Activated naive CD4-positive, alpha-beta T cell treated with anti-CD3 and anti-CD28 coated beads, Interleukin-2, amount 10 ng/mL, durations not matched to agents 7 days and 5 days (primary cell): ENCODE results near the gene BNIPL.
A peak's percentile ranks its signal among the peaks of the same experiment; 100 is the strongest.

Source experiments
- CTCF ChIA-PET: fragments of 350-600 bp; sonication (Branson Sonifier 250); formaldehyde crosslinking; loops from one replicate; lab custom pipeline; 2021; ENCODE audit warnings: antibody characterized with exemption; lab: Charles Lee
- DNase-seq: peaks from one replicate; pipeline ENCODE4 v3.0.0-alpha.2; 2020
- H3K27ac Mint-ChIP-seq: one replicate; pipeline ENCODE4 v1.8.0; 2021; ENCODE audit warnings: mild to moderate bottlenecking, moderate library complexity, mixed read lengths
- H3K27me3 Mint-ChIP-seq: one replicate; pipeline ENCODE4 v1.8.0; 2021; ENCODE audit warnings: mild to moderate bottlenecking, mixed read lengths
- H3K36me3 Mint-ChIP-seq: one replicate; pipeline ENCODE4 v1.8.0; 2021; ENCODE audit warnings: mixed read lengths
- H3K4me1 Mint-ChIP-seq: one replicate; pipeline ENCODE4 v1.8.0; 2021; ENCODE audit warnings: mixed read lengths
- H3K4me3 Mint-ChIP-seq: one replicate; pipeline ENCODE4 v1.8.0; 2021; ENCODE audit warnings: mild to moderate bottlenecking, moderate library complexity, mixed read lengths
- H3K9me3 Mint-ChIP-seq: one replicate; pipeline ENCODE4 v1.8.0; 2021; ENCODE audit warnings: mixed read lengths

BNIPL gene

GRCh38 chr1:151070474-151071276 is 34.3 kb downstream of the BNIPL start, which contains the start of gene GABPB2:
GABPB2 (plus strand) TSS chr1:151070761; CDS start chr1:151088190, 17,429 bp downstream.
- H3K4me3 Mint-ChIP-seq, result peak within 1 kb of the TSS; percentile 100

DNA sequence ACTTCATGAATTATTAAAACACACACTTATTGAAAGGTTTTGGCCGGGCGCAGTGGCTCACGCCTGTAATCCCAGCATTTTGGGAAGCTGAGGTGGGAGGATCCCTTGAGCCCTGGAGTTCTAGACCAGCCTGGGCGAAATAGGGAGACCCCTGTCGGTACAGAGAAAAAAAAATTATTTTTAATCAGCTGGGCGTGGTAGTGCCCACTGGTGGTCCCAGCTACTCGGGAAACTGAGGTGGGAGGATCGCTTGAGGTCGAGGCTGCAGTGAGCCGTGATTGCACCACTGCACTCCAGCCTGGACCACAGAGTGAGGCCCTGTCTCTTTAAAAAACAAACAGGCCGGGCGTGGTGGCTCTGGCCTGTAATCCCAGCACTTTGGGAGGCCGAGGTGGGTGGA is 35.8 kb downstream of the BNIPL start:
- CTCF ChIA-PET, result interaction anchor here (0.7 to 1.7 kb wide), 8 partner anchors 15 to 141 kb away, joined by 3 to 9 read pairs (median 4); no protein-coding TSS in a partner anchor
- Mint-ChIP-seq H3K4me1 (peaks cover 39% of the 10 kb centered on the region), H3K4me3 (peak overlapping the region; percentile 100)

More at GRCh38 chr1:151070474-151071276, 34.3 kb downstream of the BNIPL start, which contains the start of gene GABPB2:
- DNase-seq, result peak; percentile 90
- Mint-ChIP-seq H3K9me3 (no peaks in the 10 kb centered on the region), H3K27ac (peak within 1 kb of the TSS; percentile 100), H3K4me1 (peaks cover 39% of the 10 kb centered on the region), H3K36me3 (peaks cover 21% of the 10 kb centered on the region), H3K27me3 (no peaks in the 10 kb centered on the region)
- CTCF ChIA-PET, result interaction anchor here (0.5 to 1.7 kb wide), 10 partner anchors 8 to 73 kb away, joined by 3 to 7 read pairs (median 4); partner anchors contain the start of gene MLLT11

DNA sequence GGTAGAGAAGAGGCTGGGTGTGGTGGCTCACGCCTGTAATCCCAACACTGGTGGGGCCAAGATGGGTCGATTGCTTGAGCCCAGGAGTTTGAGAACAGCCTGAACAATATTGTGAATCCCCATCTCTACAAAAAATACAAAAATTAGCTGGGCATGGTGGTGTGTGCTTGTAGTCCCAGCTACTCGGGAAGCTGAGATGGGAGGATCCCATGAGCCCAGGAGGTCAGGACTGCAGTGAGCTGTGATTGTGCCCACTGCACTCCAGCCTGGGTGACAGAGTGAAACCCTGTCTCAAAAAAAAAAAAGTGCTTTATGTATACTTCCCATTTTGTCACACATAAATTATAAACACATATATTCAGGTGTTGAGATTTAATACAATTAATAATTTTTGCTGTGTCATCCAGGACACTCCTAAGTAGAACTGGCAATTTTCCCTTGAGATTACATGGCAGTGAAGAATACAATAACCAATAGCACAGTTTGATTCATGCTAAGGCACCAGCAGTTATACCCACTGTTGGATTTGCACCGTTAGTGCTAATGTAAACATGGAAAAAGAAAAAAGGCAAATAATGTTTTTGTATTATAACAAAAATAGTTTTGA is 49.7 kb downstream of the BNIPL start:
- no peaks in the 10 kb centered on the region for H3K4me1 Mint-ChIP-seq
- DNase-seq, result no peak
- no peak overlapping the region for H3K4me3 Mint-ChIP-seq
- H3K36me3 Mint-ChIP-seq, result peaks cover 10% of the 10 kb centered on the region
- H3K9me3 Mint-ChIP-seq, result no peaks in the 10 kb centered on the region
- no peak overlapping the region for H3K27ac Mint-ChIP-seq
- H3K27me3 Mint-ChIP-seq, result no peaks in the 10 kb centered on the region
- CTCF ChIA-PET, result interaction anchor here (1.0 to 1.3 kb wide), 2 partner anchors 14 to 15 kb away, joined by 3 to 6 read pairs; partner anchors contain the start of gene GABPB2

More for the DNA sequence above, 35.8 kb downstream of the BNIPL start:
- H3K36me3 Mint-ChIP-seq, result peaks cover 20% of the 10 kb centered on the region
- H3K27ac Mint-ChIP-seq, result no peak overlapping the region
- H3K27me3 Mint-ChIP-seq, result no peaks in the 10 kb centered on the region
- no peaks in the 10 kb centered on the region for H3K9me3 Mint-ChIP-seq
- no peak for DNase-seq
